ENCODE measurements around the gene MAP7D3. TPM values are rescaled to one million over a fixed set of nuclear protein-coding genes. Genes with fewer than 3 reads are reported as not detected.

Gene MAP7D3
- total and polyA plus RNA-seq, 10 of the 15 experiments (the other 5 are each of a cell fraction or from before 2014, with no cell fraction given): 9.1 to 24.0 (median 11.0) TPM

DNA sequence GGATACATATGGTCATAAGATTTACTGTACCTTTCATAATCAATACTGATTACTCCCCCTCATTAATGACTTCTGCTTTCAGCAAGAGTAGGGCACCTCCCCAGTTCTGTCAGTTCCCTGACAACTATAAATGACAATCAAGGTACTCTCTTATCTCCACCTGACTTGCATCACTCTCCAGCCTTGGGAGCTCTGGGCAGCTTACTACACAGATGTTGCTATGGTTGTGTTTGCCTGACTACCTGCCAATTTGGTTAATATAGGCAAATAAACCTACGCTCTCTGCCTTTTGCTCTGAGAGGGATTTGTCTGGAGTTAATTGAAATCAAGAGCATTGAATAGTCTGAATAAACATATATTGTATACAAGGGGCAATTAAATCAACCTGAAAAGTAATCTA lies 22.8 kb upstream of the MAP7D3 start:
- H3K36me3 ChIP-seq (ENCODE audit: control insufficient read depth in 2 of 2, insufficient read depth in 2 of 2, low read length in 1 of 2): no peaks in the 10 kb centered on the region
- no peaks in the 10 kb centered on the region for H3K9me3 ChIP-seq (replicated peaks; ENCODE audit: control insufficient read depth, insufficient read depth, low read length)
- H3K9ac ChIP-seq (ENCODE audit: control insufficient read depth, insufficient read depth, low read length): no peak overlapping the region
- in situ Hi-C loops (cut with MboI): no loop called here
- H3K4me1 ChIP-seq (ENCODE audit: control insufficient read depth, insufficient read depth, low read length): no peaks in the 10 kb centered on the region; the same call in 1 of the 2 replicates
- WGBS (ENCODE audit: insufficient coverage, insufficient replicate concordance, low lambda C conversion rate, missing lambda C conversion rate): 50% methylated on average over 1 of the region's 1 CpG
- no peak overlapping the region for H3K4me3 ChIP-seq
- H3K27ac ChIP-seq (ENCODE audit: control insufficient read depth, insufficient read depth): no peak overlapping the region
- RAD21 ChIA-PET (ENCODE audit: unreplicated experiment): no interaction called here
- FAIRE-seq (no peak), DNase-seq (ENCODE audit: low read depth, low spot score) (no peak), ATAC-seq (no peak)
- TF ChIP-seq HDAC6 (IDR thresholded peaks at IDR 0.05; ENCODE audit: unreplicated experiment) (no peak), NRF1 (conservative IDR thresholded peaks at IDR 0.05; ENCODE audit: low read depth, low read length) (no peak), HDAC2 (IDR thresholded peaks at IDR 0.05) (no peak), SREBF2 (IDR thresholded peaks at IDR 0.05; ENCODE audit: low read length) (no peak), BACH1 (IDR thresholded peaks at IDR 0.05; ENCODE audit: borderline replicate concordance) (no peak), SP1 (IDR thresholded peaks at IDR 0.05; ENCODE audit: low read depth, low read length) (no peak), CHD4 (IDR thresholded peaks at IDR 0.05) (no peak)
- H2AFZ ChIP-seq (ENCODE audit: control insufficient read depth, low read depth, low read length): no peak overlapping the region
- POLR2A ChIA-PET: no interaction called here
- CTCF ChIA-PET: interaction anchor here (3.5 kb wide), 1 partner anchor 246 kb away, joined by 17 read pairs; no protein-coding TSS in a partner anchor
- H3K27me3 ChIP-seq (replicated peaks in 1 of 2; ENCODE audit: control insufficient read depth in 2 of 2, insufficient read depth in 2 of 2, low read length in 1 of 2): no peaks in the 10 kb centered on the region
- no peaks in the 10 kb centered on the region for H4K20me1 ChIP-seq (ENCODE audit: control insufficient read depth, insufficient read depth)
- H3K4me2 ChIP-seq (ENCODE audit: control insufficient read depth, insufficient read depth): no peak overlapping the region
- no peaks in the 10 kb centered on the region for H3K79me2 ChIP-seq (ENCODE audit: control insufficient read depth, insufficient read depth, low read length)
- no TSS peak for BruUV-seq (replicated peaks)
- SMC1A ChIA-PET (ENCODE audit: uncharacterized antibody, unreplicated experiment): no interaction called here
- intact Hi-C loops (cut with micrococcal nuclease; ENCODE audit: unreplicated experiment): loop anchor here (10.0 kb wide), 1 partner anchor 301 kb away; no protein-coding TSS in a partner anchor

DNA sequence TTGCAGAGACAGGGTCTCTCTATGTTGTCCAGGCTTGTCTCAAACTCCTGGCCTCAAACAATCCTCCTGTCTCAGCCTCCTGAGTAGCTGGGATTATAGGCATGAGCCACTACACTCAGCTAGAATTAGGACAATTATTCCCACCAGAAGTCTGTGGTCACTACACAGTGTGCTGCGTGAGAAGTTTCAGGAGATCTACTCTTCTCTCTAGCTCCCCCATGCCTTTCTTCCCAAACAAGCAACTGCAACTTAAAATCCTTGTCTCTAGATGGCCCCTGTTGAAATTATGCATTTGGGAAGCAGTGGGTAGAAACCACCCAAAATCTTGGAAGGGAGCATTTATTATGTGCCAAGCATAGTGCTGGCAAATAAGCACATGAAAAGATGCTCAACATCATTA lies 21.1 kb upstream of the MAP7D3 start:
- DNase-seq (ENCODE audit: low read depth, low spot score) (no peak), FAIRE-seq (no peak), ATAC-seq (no peak)
- ChIA-PET POLR2A (no interaction called here), SMC1A (ENCODE audit: uncharacterized antibody, unreplicated experiment) (no interaction called here), RAD21 (ENCODE audit: unreplicated experiment) (interaction anchor here (1.1 to 1.7 kb wide), 2 partner anchors 106 to 423 kb away, joined by 3 to 6 read pairs; no protein-coding TSS in a partner anchor), CTCF (interaction anchor here (0.7 to 3.5 kb wide), 8 partner anchors 17 to 422 kb away, joined by 3 to 17 read pairs (median 4); no protein-coding TSS in a partner anchor)
- no TSS peak for BruUV-seq (replicated peaks)
- no peaks in the 10 kb centered on the region for H3K79me2 ChIP-seq (ENCODE audit: control insufficient read depth, insufficient read depth, low read length)
- intact Hi-C loops (cut with micrococcal nuclease; ENCODE audit: unreplicated experiment) (loop anchor here (10.0 kb wide), 1 partner anchor 302 kb away; no protein-coding TSS in a partner anchor), in situ Hi-C loops (cut with MboI) (no loop called here)
- H3K27me3 ChIP-seq (replicated peaks in 1 of 2; ENCODE audit: control insufficient read depth in 2 of 2, insufficient read depth in 2 of 2, low read length in 1 of 2): no peaks in the 10 kb centered on the region
- no peak overlapping the region for H2AFZ ChIP-seq (ENCODE audit: control insufficient read depth, low read depth, low read length)
- no peaks in the 10 kb centered on the region for H4K20me1 ChIP-seq (ENCODE audit: control insufficient read depth, insufficient read depth)
- H3K4me2 ChIP-seq (ENCODE audit: control insufficient read depth, insufficient read depth): no peak overlapping the region
- TF ChIP-seq, protein P1, sequence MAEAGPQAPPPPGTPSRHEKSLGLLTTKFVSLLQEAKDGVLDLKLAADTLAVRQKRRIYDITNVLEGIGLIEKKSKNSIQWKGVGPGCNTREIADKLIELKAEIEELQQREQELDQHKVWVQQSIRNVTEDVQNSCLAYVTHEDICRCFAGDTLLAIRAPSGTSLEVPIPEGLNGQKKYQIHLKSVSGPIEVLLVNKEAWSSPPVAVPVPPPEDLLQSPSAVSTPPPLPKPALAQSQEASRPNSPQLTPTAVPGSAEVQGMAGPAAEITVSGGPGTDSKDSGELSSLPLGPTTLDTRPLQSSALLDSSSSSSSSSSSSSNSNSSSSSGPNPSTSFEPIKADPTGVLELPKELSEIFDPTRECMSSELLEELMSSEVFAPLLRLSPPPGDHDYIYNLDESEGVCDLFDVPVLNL (IDR thresholded peaks at IDR 0.05; ENCODE audit: low read depth, low read length): no peak
- TF ChIP-seq SREBF1 (IDR thresholded peaks at IDR 0.05; ENCODE audit: low read length): no peak
- H3K4me3 ChIP-seq: no peak overlapping the region
- no peak overlapping the region for H3K9ac ChIP-seq (ENCODE audit: control insufficient read depth, insufficient read depth, low read length)
- H3K4me1 ChIP-seq (ENCODE audit: control insufficient read depth, insufficient read depth, low read length): no peaks in the 10 kb centered on the region; the same call in 1 of the 2 replicates
- no peak overlapping the region for H3K27ac ChIP-seq (ENCODE audit: control insufficient read depth, insufficient read depth)
- WGBS (ENCODE audit: insufficient coverage, insufficient replicate concordance, low lambda C conversion rate, missing lambda C conversion rate): 0% methylated on average over 1 of the region's 1 CpG
- no peaks in the 10 kb centered on the region for H3K36me3 ChIP-seq (ENCODE audit: control insufficient read depth in 2 of 2, insufficient read depth in 2 of 2, low read length in 1 of 2)
- H3K9me3 ChIP-seq (replicated peaks; ENCODE audit: control insufficient read depth, insufficient read depth, low read length): no peaks in the 10 kb centered on the region

Measured in GM12878 (cell line).